OCI-LY1 (cell line): ENCODE measurements around the gene SFXN2.

Experiments
- CTCF ChIP-seq: fragments of 200-600 bp; sonication (generic), shearing (Covaris generic); IDR thresholded peaks from 2 replicates; pipeline ENCODE4 v1.5.1; 2017; ENCODE audit warnings: mild to moderate bottlenecking, antibody characterized with exemption, low read length, moderate library complexity, mixed read lengths
- EZH2 ChIP-seq: fragments of 200-600 bp; sonication (generic), shearing (Covaris generic); IDR thresholded peaks from 2 replicates; pipeline ENCODE4 v1.8.0; 2017; ENCODE audit warnings: borderline replicate concordance, mixed run types, mild to moderate bottlenecking, antibody characterized with exemption, low read length, moderate library complexity, mixed read lengths

DNA sequence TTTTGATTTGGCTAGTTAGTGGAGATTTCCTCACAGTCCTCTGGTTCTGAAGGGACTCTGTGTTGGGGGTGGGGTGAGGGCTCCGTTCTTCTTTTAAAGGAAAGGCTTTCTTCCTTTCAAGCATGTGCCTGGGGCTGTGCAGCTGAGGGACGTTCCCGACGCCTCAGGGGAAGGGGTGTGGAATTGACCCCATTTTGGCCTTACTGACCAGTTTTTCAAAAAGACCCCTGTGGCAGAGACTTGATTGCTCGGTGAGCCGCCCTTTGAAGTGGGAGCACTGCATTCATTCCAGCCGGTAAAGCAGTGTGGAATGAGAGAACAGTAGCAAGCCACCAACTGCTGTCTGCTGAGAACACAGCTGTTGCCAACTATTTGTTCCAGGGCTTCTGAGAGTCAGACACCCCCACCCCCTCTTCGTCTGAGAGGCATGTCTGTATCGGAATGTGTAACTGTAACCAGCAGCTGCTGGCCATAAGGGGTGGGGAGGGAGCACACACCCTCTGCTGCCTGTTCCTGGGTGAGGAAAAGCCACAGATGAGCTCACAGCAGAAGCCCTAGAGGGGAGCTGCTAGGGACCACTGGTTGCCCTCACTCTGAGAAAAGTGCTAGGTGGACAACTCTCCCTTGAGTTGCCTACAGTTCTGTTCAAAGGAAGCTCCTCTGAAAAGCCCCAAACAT is 62.5 kb downstream of the SFXN2 start:
- TF ChIP-seq CTCF (no peak), EZH2 (no peak)
